MM.1S (cell line): ENCODE measurements around the gene ESR2.

Experiments used
- CTCF ChIP-seq: fragments of 300-600 bp; sonication (generic); IDR thresholded peaks from 2 replicates; pipeline ENCODE4 v1.5.1; 2016; ENCODE audit warnings: antibody characterized with exemption, low read length, mixed read lengths
- EZH2 ChIP-seq: fragments of 300-600 bp; sonication (generic); optimal IDR thresholded peaks from 2 replicates; pipeline ENCODE3; 2017; ENCODE audit warnings: low read depth, mild to moderate bottlenecking, antibody characterized with exemption, low read length, mixed read lengths
- EZH2phosphoT487 ChIP-seq: fragments of 300-600 bp; sonication (generic); IDR thresholded peaks from 2 replicates; pipeline ENCODE4 v1.6.1; 2018; ENCODE audit warnings: antibody characterized with exemption, low read length

GRCh38 chr14:64278458-64278857, 15.7 kb downstream of the ESR2 start:
- TF ChIP-seq CTCF (no peak), EZH2phosphoT487 (no peak), EZH2 (no peak)
